Stimulated activated CD8-positive, alpha-beta memory T cell treated with anti-CD3 and anti-CD28 coated beads, Interleukin-15, amount 100 ng/mL, for 1 hour (primary cell): ENCODE results near the gene DYNC1I2.
"Not testable (repeated sequence)": the region's sequence is repeated elsewhere in the genome, so short reads cannot be mapped to it uniquely, and the experiment has no call there.

Experiments used
- DNase-seq: peaks from one replicate; pipeline ENCODE4 v3.0.0-alpha.2; 2020; ENCODE audit warnings: low read depth

DYNC1I2 gene

DNA sequence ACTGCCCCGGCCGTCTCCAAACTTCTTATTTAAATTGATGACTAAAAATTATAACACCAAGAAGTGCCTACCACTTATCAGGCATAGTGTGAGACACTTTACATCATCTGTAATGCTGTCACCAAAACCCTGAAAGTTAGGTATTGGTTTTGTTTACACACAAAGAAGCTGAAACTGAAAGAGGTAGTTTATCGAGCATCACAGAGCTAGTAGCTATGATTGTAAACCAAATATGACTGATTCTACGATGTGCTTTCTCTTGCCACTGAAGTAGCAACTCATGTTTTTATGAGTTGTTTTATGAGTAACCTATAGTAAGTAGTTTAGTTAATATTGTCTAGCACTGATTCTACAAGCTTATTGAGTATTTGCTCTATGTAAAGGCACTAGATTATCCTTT is 31.5 kb downstream of the DYNC1I2 start:
- DNase-seq: no peak

DNA sequence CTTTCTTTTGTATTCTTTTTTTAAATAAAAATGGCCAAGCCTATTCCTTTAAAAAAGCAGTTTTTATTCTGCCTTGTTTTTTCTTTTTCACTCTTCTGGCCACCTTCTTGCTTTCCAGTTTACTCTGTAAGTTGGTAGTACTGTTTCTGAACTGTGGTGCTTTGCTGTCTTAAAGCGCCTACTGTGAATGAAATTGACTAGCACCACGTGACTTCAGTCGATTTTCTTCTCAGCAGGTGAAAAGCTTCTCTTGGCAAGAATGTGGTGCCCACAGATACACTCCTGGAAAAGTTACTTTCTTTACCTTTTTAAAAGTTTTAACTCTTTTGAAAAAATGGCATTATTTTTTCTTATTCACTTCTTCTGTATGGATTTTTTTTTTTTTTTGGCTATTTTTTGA is 32.4 kb downstream of the DYNC1I2 start:
- DNase-seq: no peak

DNA sequence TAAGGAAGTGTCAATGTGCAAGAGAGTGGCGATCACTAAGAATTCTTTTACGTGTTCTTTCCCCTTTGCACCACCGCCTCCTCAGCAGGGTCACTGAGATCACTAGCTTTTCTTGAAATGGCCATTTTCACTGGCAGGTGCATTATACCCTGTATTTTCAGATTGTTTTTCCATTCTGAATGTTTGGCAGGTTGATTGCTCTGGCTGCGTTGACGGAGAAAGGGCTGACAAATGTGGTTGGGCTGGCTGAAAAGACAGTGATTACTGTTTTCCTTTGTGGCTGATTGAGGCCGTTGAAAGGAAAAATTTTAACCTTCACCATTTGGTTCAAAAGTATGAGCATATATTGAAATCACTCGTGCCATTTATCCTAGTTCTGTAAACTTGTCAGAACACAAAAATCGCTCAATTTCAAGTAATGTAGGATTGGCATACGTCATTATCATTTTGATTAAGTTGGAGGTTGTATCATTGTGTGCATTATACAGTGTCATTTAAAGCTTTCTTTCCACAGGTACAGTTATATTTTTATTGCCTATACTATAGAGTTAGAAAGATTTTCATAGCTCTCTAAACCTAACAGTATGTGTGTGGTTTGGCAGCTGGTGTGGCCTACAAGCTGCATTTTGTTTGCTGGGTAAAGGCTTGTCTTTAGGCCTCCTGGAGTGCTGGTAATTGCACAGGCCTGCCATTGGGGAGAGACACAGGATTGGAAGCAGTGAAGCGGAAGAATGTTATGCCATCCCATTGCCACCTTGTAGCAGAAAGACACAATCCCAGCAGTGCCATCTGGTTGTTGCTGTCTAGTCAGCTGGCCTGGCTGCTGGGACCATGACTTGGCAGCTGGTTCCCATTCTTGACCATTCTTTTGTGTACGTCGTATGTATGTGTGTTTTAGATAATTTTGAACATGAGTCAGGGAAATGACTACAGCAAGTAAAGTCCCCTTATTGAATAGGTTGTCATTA is 36.7 kb downstream of the DYNC1I2 start:
- no peak for DNase-seq

DNA sequence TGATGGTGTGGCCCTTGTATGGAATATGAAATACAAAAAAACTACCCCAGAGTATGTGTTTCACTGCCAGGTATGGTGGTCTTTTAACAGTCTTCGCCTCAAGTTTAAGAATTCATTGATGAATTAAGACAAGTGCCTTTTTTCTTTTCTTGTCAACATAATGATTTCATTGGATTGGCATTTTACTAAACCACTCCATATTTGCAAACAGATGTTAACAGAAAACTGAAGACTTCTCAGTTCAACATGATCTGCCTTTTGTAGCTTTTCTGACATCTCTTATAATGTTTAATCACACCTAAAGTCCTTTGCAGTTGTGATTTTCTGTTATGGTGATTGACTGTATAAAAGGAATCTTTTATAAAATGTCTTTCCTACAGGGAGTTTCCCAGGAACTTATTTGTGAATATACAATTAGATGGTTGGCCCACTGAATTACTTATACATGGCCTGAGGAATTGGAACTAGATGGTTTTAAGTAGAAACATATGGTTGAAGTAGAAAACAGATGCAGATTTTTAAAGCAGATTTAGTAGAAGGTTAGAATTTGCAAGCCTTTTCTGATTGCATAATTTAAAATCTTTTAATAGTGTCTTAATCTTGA is 39.7 kb downstream of the DYNC1I2 start:
- no peak for DNase-seq

DNA sequence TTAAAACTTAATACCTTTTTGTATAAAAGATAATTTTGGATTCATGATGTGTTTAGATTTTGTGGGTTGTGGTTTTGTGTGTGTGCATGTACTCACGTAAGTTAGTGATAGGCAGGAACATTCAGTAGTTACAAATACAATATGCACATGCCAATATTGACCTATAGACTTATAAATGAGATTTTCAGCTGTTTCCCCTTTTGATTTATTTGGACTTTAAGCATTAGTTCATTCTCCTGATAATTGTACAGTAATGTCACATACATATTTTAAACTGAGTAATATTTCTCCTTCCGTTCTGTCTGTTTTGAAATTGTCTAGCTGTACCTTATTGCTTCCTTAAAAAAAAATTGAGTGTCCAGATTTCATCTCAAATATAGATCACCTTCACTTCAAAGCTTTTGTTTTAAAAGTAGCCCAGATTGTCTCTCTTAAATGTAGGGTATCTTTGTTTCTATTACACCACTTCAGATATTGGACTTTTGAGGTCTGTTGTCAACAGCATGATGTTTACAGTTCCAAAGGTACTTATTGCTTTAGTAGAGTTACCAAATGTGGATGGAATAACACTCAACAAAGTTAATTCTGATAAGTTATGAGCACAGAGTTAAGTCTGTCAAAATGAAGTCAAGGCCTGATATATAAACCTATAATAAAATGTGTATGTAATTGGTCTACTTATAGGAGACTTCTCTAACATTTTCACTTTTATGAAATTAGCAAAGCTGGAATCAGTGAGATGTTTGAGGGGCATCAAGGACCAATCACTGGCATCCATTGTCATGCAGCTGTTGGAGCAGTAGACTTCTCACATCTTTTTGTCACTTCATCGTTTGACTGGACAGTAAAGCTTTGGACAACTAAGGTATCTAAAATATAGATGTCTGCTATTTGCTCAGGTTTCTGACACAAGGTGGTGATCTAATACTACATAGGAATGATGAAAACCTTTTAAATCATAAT is 42.0 kb downstream of the DYNC1I2 start:
- DNase-seq: no peak

DNA sequence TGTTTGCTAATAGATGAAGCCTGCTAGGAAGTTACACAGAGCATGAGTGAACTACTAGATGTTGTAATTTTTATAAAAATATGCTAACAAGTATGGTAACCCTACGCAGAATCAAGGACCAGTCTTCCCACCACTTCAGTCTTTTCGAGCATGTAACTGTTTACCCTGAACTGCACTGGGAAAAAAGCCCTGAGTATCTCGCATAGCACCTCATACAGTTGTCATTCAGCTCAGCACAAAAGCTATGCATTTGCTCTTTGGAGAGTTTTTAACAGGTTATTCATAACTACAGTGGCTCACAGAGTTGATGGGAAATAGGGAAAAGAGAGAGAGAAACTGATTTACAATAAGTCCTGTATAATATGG is 42.7 kb downstream of the DYNC1I2 start:
- no peak for DNase-seq

DNA sequence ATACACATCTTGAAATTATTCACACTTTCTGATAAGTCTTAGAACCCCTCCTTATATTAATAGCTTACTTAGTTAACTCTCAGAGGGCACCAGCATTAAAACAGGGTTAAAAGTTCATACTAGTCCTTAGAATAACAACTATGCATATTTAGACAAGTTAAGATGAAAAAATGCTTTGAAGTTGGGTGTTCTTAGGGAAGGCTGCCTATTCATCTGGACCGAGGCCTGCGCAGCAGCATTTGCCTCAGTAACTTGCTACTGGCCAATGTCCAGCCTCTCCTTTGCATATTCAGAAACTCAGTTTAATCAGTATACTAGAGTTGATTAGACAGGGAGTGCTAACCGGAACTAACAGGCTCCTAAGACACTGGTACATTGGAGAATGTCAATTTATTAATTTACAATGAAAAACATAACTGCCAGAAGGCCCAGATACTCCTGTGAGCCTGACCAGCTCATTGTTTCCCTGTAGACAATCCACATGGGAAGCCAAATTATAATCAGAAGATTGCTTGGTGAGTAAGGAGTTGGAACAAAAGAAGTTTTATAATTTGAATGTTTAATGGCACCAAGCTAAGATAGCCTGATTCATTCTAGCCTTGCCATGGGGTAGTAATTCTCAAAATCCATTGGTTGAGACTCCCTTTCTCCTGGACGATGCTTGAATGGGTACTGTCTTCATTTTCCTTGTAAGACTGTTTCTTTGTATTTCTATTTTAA is 48.9 kb downstream of the DYNC1I2 start:
- DNase-seq: no peak

DNA sequence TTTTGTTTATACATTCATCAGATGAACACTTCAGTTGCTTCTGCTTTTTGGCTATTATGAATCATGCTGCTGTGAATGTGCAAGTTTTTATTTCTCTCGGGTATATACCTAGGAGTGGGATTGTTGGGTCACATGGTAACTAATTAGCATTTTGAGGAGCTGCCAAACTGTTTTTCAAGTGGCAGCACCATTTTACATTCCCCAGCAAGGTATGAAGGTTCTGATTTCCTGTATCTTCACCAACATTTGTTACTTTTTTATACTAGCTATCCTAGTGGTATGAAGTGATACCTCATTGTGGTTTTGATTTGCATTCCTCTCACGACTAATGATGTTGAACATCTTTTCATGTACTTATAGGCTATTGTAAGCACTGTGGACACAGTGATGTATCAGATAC is 53.9 kb downstream of the DYNC1I2 start:
- DNase-seq: no peak

DNA sequence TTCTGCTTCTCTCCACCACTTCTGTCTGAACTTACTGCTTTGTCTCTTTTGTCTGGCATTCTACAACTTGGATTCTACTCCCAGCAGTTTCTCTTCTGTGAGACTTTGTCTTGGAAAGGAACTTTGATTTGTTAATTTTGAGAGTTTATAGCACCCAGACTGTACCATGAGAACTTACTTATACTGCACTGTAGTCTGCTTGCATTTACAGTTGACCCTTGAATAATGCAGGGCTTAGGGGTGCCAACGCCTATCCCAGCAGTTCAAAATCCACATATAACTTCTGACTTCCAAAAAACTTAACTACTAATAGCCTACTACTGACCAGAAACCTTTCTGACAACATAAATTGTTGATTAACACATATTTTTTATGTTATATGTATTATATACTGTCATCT is 55.5 kb downstream of the DYNC1I2 start:
- DNase-seq: no peak

DNA sequence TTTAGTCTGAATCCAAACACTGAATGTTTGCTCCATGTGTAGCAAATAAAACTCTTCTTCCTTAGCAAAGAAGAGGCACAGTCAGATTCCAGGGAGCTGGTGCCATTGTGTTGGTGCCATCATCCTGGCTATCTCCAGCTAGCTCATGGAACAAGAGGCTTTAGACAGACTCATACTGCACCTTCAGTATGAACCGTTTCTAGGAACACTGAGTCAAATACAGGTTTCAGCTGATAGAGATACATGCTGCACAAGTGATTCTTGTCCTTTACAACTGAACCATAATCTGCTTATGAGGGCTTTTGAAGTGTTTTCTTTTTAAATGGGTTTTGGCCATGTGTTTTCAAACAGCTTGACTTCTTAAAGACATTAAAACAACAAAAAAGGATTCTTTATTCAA is 57.9 kb downstream of the DYNC1I2 start:
- no peak for DNase-seq

DNA sequence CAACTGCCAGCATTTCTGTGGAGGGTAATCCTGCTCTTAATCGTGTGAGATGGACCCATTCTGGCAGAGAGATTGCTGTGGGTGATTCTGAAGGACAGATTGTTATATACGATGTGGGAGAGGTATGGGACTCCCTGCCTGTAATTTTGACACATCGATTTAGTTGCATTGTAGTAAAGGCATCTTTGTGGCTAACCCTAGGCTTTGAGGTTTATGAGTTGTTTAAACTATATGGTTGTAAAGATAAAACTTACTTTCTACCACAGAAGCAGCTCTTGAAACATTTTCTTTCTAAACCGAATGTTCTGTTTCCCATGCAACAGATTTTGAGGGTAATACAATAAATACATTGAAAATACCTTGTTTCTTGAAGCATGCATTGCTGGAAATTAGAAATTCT is 58.5 kb downstream of the DYNC1I2 start:
- no peak for DNase-seq

DNA sequence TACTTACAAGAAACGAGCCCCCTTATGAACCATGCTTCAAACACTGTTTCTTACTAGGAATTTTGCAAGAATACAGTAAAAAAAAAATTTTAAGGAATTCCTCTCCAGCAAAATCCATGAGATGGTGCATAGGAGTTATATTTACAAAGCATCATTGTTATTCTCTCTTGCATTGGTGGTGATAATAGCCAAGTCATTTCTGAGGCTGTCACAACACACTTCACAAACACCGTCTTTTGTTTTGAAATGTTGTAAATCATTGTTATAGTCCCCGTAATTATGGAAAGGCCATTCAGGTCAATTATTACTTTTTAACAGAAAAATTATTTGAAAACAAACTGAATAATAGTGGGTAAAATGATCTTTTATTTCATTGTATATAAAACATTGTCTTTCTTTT is 60.1 kb downstream of the DYNC1I2 start:
- DNase-seq: no peak

DNA sequence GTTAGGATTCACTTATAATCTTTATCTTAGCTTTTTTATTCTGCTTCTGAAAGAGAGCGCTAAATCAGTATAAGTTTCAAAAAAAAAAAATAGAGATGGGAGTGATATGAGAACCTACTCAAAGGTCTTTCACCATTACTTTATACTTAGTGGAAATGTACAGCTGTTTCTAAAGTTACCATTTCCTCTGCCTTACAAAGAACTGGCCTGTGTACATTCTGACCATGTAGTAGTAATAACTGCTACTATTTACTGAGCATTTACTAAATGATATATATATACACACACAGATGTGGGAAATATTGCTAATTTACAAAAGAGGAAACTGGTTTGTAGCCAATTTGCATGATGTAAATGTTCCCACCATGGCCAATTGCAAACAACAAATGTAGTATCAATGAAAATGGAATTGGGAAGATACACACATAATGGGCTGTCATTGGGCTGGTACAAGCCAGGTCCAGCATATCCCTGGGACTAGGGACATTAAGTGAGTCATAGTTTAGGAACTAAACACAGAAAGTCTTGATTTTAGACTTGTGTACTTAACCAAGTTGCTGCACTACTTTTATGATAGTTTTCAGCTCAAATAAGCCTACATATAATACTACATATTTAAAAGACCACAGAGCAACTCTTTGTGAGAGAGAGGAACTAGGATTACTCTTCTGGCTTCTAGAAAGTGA is 67.1 kb downstream of the DYNC1I2 start:
- no peak for DNase-seq

DNA sequence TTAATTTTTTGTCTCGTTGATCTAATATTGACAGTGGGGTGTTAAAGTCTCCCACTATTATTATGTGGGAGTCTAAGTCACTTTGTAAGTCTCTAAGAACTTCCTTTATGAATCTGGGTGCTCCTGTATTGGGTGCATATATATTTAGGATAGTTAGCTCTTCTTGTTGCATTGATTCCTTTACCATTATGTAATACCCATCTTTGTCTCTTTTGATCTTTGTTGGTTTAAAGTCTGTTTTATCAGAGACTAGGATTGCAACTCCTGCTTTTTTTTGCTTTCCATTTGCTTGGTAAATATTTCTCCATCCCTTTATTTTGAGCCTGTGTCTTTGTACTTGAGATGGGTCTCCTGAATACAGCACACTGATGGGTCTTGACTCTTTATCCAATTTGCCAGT is 71.5 kb downstream of the DYNC1I2 start:
- DNase-seq: not testable (repeated sequence)

DNA sequence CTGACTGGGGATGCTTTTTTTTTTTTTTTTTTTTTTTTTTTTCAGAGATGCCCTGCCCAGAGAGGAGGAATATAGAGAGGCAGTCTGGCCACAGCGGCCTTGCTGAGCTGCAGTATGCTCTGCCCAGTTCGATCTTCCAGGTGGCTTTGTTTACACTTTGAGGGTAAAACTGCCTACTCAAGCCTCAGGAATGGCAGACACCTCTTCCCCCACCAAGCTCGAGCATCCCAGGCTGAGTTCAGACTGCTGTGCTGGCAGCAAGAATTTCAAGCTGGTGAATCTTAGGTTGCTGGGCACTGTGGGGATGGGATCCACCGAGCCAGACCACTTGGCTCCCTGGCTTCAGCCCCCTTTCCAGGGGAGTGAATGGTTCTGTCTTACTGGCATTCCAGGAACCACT is 73.9 kb downstream of the DYNC1I2 start:
- DNase-seq: not testable (repeated sequence)

DNA sequence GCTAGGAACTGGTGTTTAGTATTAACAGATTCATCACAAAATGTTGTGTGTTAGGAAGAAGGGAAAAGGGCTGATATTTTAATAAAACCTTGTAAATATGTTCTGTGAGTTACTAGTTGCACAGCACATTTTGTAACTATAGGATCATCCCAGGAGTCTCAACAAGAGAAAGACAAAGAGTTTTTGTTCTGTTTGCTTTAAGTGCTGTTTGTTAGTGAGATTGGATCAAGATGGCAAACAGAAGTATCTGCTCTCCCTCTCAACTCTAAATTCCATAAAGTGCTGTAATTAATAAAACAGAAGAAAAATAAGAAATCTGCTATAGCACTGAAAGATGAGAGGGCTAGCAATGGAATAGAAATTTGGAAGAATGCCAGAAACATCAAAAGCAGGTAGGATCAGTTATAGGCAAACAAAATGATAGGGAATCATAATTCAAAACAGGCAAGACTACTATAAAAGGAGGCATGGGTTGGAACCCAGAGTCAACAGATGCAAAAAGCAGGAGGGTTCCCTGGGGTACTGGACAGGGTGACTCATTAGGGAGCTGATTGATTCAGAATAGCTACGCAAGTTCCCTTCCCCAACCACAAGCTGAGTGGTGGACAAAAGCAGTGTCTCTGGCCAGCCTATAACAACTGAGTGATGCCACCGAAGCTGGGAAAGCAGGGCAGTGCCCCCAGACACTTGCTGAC is 75.8 kb downstream of the DYNC1I2 start:
- no peak for DNase-seq

DNA sequence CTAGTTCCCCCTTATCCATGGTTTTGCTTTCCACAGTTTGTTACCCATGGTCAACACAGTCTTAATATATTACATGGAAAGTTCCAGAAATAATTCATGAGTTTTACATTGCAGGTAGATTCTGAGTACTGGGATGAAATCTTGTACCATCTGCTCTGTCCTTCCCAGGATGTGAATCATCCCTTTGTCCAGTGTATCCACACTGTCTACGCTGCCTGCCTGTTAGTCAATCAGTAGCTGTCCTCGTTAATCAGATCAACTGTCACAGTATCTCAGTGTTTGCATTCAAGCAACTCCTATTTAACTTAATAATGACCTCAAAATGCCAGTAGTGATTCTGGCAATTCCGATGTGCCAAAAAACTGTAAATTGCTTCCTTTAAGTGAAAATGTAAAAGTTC is 76.3 kb downstream of the DYNC1I2 start:
- no peak for DNase-seq

DNA sequence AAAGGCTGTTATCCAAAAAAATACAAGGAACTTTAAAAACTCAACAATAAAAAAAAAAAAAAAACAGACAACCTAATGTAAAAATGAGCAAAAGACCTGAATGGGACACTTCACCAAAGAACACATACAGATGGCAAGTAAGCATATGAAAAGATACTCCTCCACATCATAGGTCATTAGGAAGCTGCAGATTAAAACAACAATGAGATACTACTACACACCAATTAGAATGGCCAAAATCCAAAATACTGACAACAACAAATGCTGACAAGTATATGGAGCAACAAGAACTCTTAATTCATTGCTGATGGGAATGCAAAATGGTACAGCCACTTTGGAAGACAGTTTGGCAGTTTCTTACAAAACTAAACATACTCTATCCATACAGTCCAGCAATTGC is 84.2 kb downstream of the DYNC1I2 start:
- no peak for DNase-seq

DNA sequence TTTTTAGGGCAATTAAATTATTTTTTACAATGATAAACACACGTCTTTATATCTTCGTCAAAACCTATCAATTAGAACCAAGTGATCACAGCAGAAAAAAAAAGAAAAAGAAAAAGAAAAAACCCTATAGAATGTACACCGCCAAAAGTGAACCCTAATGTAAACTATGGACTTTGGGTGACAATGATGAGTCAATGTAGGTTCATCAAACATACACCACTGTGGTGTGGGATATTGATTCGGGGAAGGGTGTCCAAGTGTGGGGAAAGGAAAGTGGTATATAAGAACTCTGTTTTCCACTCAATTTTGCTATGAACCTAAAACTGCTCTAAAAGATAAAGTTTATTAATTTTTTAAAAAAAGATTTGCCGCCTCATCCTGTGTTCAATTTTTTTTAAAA is 85.1 kb downstream of the DYNC1I2 start:
- no peak for DNase-seq

DNA sequence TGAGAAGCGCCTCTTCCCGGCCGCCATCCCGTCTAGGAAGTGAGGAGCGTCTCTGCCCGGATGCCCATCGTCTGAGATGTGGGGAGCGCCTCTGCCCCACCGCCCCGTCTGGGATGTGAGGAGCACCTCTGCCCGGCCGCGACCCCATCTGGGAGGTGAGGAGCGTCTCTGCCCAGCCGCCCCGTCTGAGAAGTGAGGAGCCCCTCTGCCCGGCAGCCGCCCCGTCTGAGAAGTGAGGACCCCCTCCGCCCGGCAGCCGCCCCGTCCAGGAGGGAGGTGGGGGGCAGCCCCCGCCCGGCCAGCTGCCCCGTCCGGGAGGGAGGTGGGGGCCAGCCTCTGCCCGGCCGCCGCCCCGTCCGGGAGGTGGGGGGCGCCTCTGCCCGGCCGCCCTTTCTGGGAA is 87.3 kb downstream of the DYNC1I2 start:
- not testable (repeated sequence) for DNase-seq

DNA sequence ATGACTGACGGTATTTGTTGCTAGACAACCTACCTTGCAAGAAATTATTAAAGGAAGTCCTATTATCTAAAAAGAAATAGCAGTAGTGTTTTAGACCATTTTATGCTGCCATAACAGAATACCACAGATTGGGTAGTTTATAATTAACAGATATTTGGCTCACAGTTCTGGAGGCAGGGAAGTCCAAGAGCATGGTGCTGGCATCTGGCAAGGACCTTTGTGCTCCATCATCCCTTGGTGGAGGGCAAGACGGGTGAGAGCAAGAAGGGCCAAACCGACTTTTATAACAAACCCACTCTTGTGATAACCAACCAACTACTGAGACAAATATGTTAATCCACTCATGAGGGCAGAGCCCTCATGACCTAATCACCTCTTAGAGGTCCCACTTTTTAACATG is 91.2 kb downstream of the DYNC1I2 start:
- DNase-seq: no peak
